NCI-H1048 (cell line): ENCODE results near the gene MOB3C.
"Not testable (repeated sequence)": the region's sequence is repeated elsewhere in the genome, so short reads cannot be mapped to it uniquely, and the experiment has no call there.

ENCODE experiments used
- DNase-seq: peaks from one replicate; lab custom pipeline; 2025; lab: John Stamatoyannopoulos, UW

MOB3C gene

GRCh38 chr1:46616277-46617107 lies at the start of gene MOB3C:
Gene MOB3C, minus strand, starts transcription at chr1:46616811. Its CDS starts 3,490 bp downstream, at chr1:46613321.
- no peak for DNase-seq

GRCh38 chr1:46665983-46666382 lies 49.4 kb upstream of the MOB3C start:
- DNase-seq, result no peak

- not testable (repeated sequence) for DNase-seq
Measured at GRCh38 chr1:46662919-46663318, 46.3 kb upstream of the MOB3C start.

GRCh38 chr1:46660116-46660515 lies 43.5 kb upstream of the MOB3C start:
- DNase-seq, result not testable (repeated sequence)

- no peak for DNase-seq
Measured at GRCh38 chr1:46659307-46659870, 42.8 kb upstream of the MOB3C start.

- no peak for DNase-seq
Measured at GRCh38 chr1:46657775-46658174, 41.2 kb upstream of the MOB3C start.

- DNase-seq, result no peak
Measured at GRCh38 chr1:46656643-46657042, 40.0 kb upstream of the MOB3C start.

GRCh38 chr1:46655848-46656247 lies 39.2 kb upstream of the MOB3C start:
- no peak for DNase-seq

- DNase-seq, result not testable (repeated sequence)
Measured at GRCh38 chr1:46654698-46655097, 38.1 kb upstream of the MOB3C start.

- no peak for DNase-seq
Measured at GRCh38 chr1:46654012-46654411, 37.4 kb upstream of the MOB3C start.

- no peak for DNase-seq
Measured at GRCh38 chr1:46653405-46653958, 36.9 kb upstream of the MOB3C start.

- DNase-seq, result no peak
Measured at GRCh38 chr1:46652321-46653100, 35.9 kb upstream of the MOB3C start.

GRCh38 chr1:46651152-46651551 lies 34.5 kb upstream of the MOB3C start:
- DNase-seq, result not testable (repeated sequence)

GRCh38 chr1:46650491-46650890 lies 33.9 kb upstream of the MOB3C start:
- no peak for DNase-seq

- DNase-seq, result no peak
Measured at GRCh38 chr1:46649764-46650163, 33.2 kb upstream of the MOB3C start.

GRCh38 chr1:46647611-46648010 lies 31.0 kb upstream of the MOB3C start:
- no peak for DNase-seq

GRCh38 chr1:46646844-46647243 lies 30.2 kb upstream of the MOB3C start:
- no peak for DNase-seq

GRCh38 chr1:46646331-46646730 lies 29.7 kb upstream of the MOB3C start:
- DNase-seq, result no peak

- no peak for DNase-seq
Measured at GRCh38 chr1:46645815-46646214, 29.2 kb upstream of the MOB3C start.

- DNase-seq, result no peak
Measured at GRCh38 chr1:46643368-46643775, 26.8 kb upstream of the MOB3C start.

- DNase-seq, result no peak
Measured at GRCh38 chr1:46642115-46642680, 25.6 kb upstream of the MOB3C start.

- no peak for DNase-seq
Measured at GRCh38 chr1:46639547-46639946, 22.9 kb upstream of the MOB3C start.
